Activated CD4-positive, alpha-beta memory T cell treated with anti-CD3 and anti-CD28 coated beads, Interleukin-2, amount 10 ng/mL, durations not matched to agents 7 days and 5 days (primary cell): ENCODE data around the gene MMEL1. TPM values are rescaled to one million over a fixed set of nuclear protein-coding genes. Genes with fewer than 3 reads are reported as not detected.
"Not testable (repeated sequence)": the region's sequence is repeated elsewhere in the genome, so short reads cannot be mapped to it uniquely, and the experiment has no call there.

ENCODE experiments used
- CTCF ChIA-PET: fragments of 350-600 bp; sonication (Branson Sonifier 250); formaldehyde crosslinking; loops from one replicate; lab custom pipeline; 2021; ENCODE audit warnings: antibody characterized with exemption, inconsistent platforms; lab: Charles Lee
- POLR2A ChIA-PET: fragments of 350-600 bp; sonication (Branson Sonifier 250); formaldehyde crosslinking; loops from one replicate; lab custom pipeline; 2021; ENCODE audit warnings: antibody characterized with exemption; lab: Charles Lee
- DNase-seq: peaks from one replicate; pipeline ENCODE4 v3.0.0-alpha.2; 2020
- H3K27ac Mint-ChIP-seq: one replicate; pipeline ENCODE4 v1.8.0; 2021; ENCODE audit warnings: mild to moderate bottlenecking, mixed read lengths
- H3K27me3 Mint-ChIP-seq: one replicate; pipeline ENCODE4 v1.8.0; 2021; ENCODE audit warnings: mixed read lengths
- H3K36me3 Mint-ChIP-seq: one replicate; pipeline ENCODE4 v1.8.0; 2021; ENCODE audit warnings: low read depth, mixed read lengths
- H3K4me1 Mint-ChIP-seq: one replicate; pipeline ENCODE4 v1.8.0; 2021; ENCODE audit warnings: mixed read lengths
- H3K4me3 Mint-ChIP-seq: one replicate; pipeline ENCODE4 v1.8.0; 2021; ENCODE audit warnings: mild to moderate bottlenecking, mixed read lengths
- H3K9me3 Mint-ChIP-seq: one replicate; pipeline ENCODE4 v1.8.0; 2021; ENCODE audit warnings: mixed read lengths
- total RNA-seq, 2 experiments: library from RNA; stranded (reverse); gene quantifications; one replicate each; pipeline ENCODE4 v1.2.3, GENCODE V29; 2021

Gene MMEL1
- total RNA-seq, 2 experiments from 2014 or later = 1.0 to 1.5 TPM

DNA sequence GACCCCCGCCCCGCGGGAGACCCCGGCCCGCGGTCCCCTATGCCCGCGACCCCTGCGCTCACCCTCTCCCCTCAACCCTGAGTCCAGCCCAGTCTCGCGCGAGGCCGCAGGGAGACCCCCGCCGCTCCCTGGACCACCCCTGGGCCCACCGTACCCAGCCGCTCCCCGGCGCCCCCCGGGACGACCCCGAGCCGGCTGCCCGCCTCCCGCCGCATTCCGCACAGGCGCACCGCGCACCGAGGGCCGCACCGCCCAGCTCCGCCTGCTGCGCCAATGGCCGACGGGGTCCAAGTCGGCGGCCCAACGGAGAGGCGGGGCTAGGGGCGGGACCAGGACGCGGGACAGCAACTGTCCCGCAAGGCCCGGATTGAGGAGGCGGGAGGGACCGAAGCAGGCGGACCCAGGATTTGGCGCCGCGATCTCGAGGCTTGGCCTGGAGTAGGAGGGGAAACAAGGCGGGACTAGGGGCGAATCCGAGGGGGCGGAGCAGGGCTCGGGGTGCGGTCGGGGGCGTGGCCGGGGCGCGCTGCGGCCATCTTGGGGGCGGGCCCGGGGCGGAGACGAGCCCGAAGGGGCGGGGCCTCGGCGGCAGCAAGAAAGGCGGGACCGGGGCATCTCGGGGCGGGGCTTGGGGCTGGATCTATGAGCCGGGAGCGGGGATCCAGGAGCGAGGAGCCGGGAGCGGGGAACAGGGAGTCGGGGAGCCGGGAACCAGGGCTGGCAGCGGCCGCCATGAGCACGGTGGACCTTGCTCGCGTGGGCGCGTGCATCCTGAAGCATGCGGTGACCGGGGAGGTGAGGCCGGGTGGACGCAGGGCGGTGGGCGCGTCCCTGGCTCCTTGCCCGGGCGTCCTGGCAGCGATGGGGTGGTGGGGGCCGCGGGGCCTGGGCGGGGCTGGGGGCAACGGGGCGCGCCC, 46.4 kb downstream of the MMEL1 start, which contains the start of gene PRXL2B:
Gene PRXL2B, plus strand, starts transcription at position 624 of the 917 bp plus-strand sequence. Its CDS starts 109 bp downstream, at position 733.
- DNase-seq = peak; percentile 99
- peaks cover 14% of the 10 kb centered on the region for H3K36me3 Mint-ChIP-seq
- H3K27me3 Mint-ChIP-seq = no peaks in the 10 kb centered on the region
- no peaks in the 10 kb centered on the region for H3K9me3 Mint-ChIP-seq
- POLR2A ChIA-PET = interaction anchor here (0.6 to 7.3 kb wide), 23 partner anchors 9 to 944 kb away, joined by 3 to 169 read pairs (median 7); partner anchors contain the start of genes MORN1, PANK4, PEX10 and RER1
- peaks cover 33% of the 10 kb centered on the region for H3K4me1 Mint-ChIP-seq
- peak within 1 kb of the TSS; percentile 88 for H3K4me3 Mint-ChIP-seq
- H3K27ac Mint-ChIP-seq = peak within 1 kb of the TSS; percentile 93
- CTCF ChIA-PET = interaction anchor here (0.5 to 4.6 kb wide), 12 partner anchors 8 to 391 kb away, joined by 3 to 32 read pairs (median 6); partner anchors contain the start of genes FAAP20, PANK4 and TNFRSF14

DNA sequence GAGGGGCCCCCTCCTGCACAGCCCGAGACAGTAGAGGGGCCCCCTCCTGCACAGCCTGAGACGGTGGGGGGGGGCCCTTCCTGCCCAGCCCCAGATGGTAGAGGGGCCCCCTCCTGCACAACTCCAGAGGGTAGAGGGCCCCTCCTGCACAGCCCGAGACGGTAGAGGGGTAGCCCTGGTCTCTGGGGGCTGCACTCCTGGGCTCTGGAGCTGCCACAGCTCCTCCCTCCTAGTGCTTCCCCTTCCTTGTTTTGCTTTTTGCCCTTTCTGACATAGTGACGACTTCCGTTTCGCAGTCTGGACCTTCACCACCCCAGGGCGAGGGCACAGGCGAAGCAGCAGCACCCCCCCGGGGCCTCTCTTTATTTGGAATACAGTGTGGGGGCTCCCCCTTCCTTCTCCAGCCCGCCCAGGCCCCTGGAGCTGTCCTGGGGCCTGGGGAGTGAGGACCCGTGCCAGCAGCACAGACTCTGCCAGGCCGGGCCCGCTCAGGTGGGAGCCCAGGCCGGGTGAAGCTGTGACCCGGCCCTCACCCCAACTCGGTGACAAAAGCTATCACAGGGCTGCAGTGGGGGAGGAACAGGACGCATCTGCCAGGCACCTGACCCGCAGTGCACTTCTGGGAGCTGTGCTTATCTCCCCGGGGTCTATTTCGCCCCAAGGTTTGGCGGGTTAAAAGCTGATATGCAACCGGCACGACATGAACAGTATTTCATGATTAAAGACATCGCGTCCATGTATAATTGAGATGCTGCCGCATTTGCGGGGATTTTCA, 47.3 kb downstream of the MMEL1 start:
- Mint-ChIP-seq H3K27ac (peak overlapping the region; percentile 93), H3K9me3 (no peaks in the 10 kb centered on the region), H3K4me1 (peaks cover 39% of the 10 kb centered on the region), H3K27me3 (no peaks in the 10 kb centered on the region), H3K4me3 (peak overlapping the region; percentile 88), H3K36me3 (peaks cover 15% of the 10 kb centered on the region)
- DNase-seq = peak; percentile 76
- POLR2A ChIA-PET = interaction anchor here (0.6 to 7.3 kb wide), 29 partner anchors 8 to 945 kb away, joined by 3 to 169 read pairs (median 5); partner anchors contain the start of genes FAAP20, MORN1, PANK4 and PEX10
- CTCF ChIA-PET = interaction anchor here (0.5 to 4.6 kb wide), 11 partner anchors 15 to 391 kb away, joined by 3 to 32 read pairs (median 8); partner anchors contain the start of genes FAAP20, MORN1, PANK4 and RER1

DNA sequence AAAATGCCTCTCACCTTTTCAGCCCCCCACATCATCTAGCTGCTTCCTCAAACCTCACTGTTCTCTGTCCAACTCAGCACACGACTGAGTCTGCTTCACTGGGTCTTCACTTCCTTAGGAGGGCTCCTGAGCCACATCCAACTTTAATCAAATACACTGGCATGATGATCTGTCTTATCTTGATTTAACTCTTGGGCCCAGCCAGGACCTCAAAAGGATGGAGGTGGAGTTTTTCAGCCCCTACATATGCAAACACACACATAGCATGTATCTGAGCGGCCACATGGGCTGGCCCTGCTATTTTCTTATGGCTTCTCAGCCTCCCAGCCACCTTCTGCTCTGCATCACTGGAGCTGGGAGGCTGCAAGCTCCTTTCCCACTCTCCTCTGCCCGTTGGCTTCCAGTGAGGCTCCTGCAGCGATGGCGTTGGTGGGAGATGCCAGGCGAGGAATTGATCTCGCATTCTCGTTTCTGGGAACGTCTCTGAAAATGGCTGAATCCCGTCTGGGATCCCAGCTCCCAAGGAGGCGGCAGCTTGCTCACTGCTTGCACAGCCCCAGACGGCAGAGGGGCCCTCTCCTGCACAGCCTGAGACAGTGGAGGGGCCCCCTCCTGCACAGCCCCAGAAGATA, 48.0 kb downstream of the MMEL1 start:
- CTCF ChIA-PET = interaction anchor here (1.0 to 4.6 kb wide), 9 partner anchors 20 to 390 kb away, joined by 3 to 32 read pairs (median 18); partner anchors contain the start of genes FAAP20, MORN1, PANK4 and RER1
- no peaks in the 10 kb centered on the region for H3K27me3 Mint-ChIP-seq
- peaks cover 15% of the 10 kb centered on the region for H3K36me3 Mint-ChIP-seq
- peak overlapping the region; percentile 93 for H3K27ac Mint-ChIP-seq
- POLR2A ChIA-PET = interaction anchor here (0.6 to 7.3 kb wide), 26 partner anchors 7 to 946 kb away, joined by 3 to 169 read pairs (median 6); partner anchors contain the start of genes FAAP20, MORN1, PANK4 and PEX10
- DNase-seq = no peak
- no peaks in the 10 kb centered on the region for H3K9me3 Mint-ChIP-seq
- peak overlapping the region; percentile 88 for H3K4me3 Mint-ChIP-seq
- H3K4me1 Mint-ChIP-seq = peaks cover 42% of the 10 kb centered on the region

DNA sequence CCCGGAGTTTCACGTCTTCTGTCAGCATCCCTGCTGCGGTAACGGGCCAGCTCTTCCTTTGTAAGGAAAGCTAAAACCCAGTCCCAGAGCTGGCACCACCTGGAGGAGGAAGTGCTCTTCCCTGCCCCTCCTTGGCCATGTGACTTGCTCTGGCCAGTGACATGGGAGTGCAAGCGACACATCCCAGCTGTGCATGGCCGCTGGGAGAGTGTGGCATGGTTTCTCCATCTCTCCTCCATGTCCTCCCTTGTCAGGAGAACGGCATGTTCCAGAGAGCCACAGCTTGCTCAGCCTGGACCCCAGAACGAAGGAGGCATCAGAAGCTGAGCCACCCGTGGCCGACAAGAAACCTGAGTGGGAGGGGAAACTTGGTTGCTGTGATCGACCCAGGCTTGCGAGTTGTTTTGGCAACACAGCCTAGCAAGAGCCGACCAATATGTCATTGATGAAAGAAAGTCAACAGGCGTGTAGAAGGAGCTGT, 48.9 kb downstream of the MMEL1 start:
- CTCF ChIA-PET = interaction anchor here (2.7 to 4.6 kb wide), 5 partner anchors 23 to 168 kb away, joined by 18 to 32 read pairs (median 27); partner anchors contain the start of genes PANK4 and TNFRSF14
- H3K4me3 Mint-ChIP-seq = peak overlapping the region; percentile 88
- no peak for DNase-seq
- peaks cover 13% of the 10 kb centered on the region for H3K36me3 Mint-ChIP-seq
- H3K27ac Mint-ChIP-seq = peak overlapping the region; percentile 93
- POLR2A ChIA-PET = interaction anchor here (1.8 to 7.3 kb wide), 5 partner anchors 19 to 192 kb away, joined by 7 to 169 read pairs (median 26); partner anchors contain the start of genes MORN1, RER1 and TNFRSF14
- peaks cover 49% of the 10 kb centered on the region for H3K4me1 Mint-ChIP-seq
- H3K9me3 Mint-ChIP-seq = no peaks in the 10 kb centered on the region
- no peaks in the 10 kb centered on the region for H3K27me3 Mint-ChIP-seq

DNA sequence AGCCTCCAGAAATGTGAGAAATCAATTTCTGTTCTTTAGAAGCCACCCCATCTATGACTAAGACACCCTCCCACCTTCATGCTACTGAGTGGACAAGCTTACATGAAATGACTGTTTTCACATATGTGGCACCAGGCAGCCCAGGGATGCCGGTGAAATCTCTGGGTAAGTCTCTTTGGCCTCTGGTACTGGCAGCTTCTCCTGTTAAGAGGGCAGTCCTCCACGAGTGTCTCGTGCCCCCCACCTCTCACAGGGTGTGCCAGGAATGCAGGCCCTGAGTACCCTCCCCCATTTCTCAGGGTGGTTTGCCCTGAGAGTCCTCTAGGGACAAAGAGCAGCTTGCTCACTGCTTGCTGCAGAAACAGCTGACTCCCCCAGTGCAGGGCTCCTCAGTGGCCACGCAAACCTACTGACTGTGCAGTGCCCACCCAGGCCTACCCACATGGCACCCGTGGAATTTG, 49.5 kb downstream of the MMEL1 start:
- Mint-ChIP-seq H3K4me3 (peak overlapping the region; percentile 88), H3K9me3 (no peaks in the 10 kb centered on the region), H3K27me3 (no peaks in the 10 kb centered on the region), H3K4me1 (peaks cover 53% of the 10 kb centered on the region), H3K36me3 (peaks cover 16% of the 10 kb centered on the region), H3K27ac (peak overlapping the region; percentile 93)
- POLR2A ChIA-PET = interaction anchor here (1.8 to 7.3 kb wide), 3 partner anchors 23 to 36 kb away, joined by 7 to 169 read pairs (median 113); partner anchors contain the start of gene TNFRSF14
- DNase-seq = no peak
- CTCF ChIA-PET = interaction anchor here (1.1 to 4.6 kb wide), 3 partner anchors 22 to 27 kb away, joined by 4 to 32 read pairs (median 27); partner anchors contain the start of gene TNFRSF14

DNA sequence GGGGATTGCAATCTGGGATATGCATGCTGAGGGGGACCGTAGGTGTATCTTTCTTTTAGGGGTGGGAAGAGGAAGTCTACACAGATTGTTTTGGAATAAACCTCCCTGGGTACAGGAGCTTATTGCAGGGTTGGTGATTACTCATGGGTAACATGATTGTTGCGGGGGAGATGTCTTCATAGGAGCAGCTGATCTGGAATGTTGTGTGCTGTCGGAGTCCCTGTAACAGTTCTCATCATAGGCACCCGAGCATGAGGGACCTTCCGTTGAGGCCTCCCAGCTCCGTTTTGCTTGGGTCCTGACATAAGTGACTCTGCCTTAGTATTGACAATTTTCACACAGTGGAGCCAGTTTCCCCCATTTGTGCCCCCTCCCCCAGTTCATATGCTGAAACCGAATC, 50.4 kb downstream of the MMEL1 start:
- DNase-seq = no peak
- no peak overlapping the region for H3K4me3 Mint-ChIP-seq
- ChIA-PET POLR2A (interaction anchor here (6.2 to 7.3 kb wide), 2 partner anchors 25 to 35 kb away, joined by 113 to 169 read pairs; partner anchors contain the start of gene TNFRSF14), CTCF (interaction anchor here (1.1 kb wide), 1 partner anchor 26 kb away, joined by 4 read pairs; the partner anchor contains the start of gene TNFRSF14)
- peaks cover 16% of the 10 kb centered on the region for H3K36me3 Mint-ChIP-seq
- H3K27ac Mint-ChIP-seq = peak overlapping the region; percentile 19
- peaks cover 59% of the 10 kb centered on the region for H3K4me1 Mint-ChIP-seq
- H3K9me3 Mint-ChIP-seq = no peaks in the 10 kb centered on the region
- H3K27me3 Mint-ChIP-seq = no peaks in the 10 kb centered on the region

DNA sequence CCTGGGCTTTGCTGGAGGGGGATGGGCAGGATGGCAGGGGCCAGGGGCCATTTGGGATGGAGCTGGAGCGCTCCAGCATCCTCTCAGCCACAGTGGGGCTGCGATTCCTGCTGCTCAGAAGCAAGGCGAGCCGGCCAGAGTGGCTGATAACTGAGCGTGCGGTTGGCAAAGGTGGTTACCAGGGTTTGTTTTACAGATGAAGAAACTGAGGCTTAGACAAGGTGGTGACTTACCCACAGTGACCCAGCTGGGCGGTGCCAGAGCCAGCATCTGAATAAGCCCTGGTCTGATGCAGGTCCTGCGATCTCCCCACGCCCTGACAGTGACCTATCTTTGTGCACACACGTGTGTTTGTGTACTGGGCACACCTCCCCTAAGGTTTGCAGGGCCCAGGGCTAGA, 52.1 kb downstream of the MMEL1 start:
- Mint-ChIP-seq H3K27ac (no peak overlapping the region), H3K9me3 (no peaks in the 10 kb centered on the region), H3K27me3 (no peaks in the 10 kb centered on the region), H3K4me1 (peaks cover 76% of the 10 kb centered on the region), H3K36me3 (peaks cover 16% of the 10 kb centered on the region), H3K4me3 (no peak overlapping the region)
- POLR2A ChIA-PET = no interaction called here
- no peak for DNase-seq
- CTCF ChIA-PET = interaction anchor here (1.1 kb wide), 1 partner anchor 19 kb away, joined by 3 read pairs; no protein-coding TSS in a partner anchor

DNA sequence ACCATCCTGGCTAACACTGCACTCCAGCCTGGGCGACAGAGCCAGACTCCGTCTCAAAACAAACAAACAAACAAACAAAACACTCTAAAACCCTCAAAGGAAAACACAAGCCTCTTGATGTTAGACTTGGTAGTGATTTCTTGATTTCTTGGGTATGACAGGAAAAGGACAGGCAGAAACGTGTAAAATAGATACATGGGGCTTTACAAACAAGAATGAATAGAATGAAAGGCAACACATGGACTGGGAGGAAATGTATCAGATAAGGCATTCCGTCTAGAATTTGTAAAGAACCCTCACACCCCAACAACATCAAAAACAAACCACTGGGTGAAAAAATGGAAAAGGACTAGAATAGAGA, 54.1 kb downstream of the MMEL1 start:
- POLR2A ChIA-PET = interaction anchor here (1.5 to 3.8 kb wide), 8 partner anchors 8 to 163 kb away, joined by 7 to 94 read pairs (median 12); partner anchors contain the start of genes PANK4, PRXL2B and TNFRSF14
- H3K27me3 Mint-ChIP-seq = no peaks in the 10 kb centered on the region

DNA sequence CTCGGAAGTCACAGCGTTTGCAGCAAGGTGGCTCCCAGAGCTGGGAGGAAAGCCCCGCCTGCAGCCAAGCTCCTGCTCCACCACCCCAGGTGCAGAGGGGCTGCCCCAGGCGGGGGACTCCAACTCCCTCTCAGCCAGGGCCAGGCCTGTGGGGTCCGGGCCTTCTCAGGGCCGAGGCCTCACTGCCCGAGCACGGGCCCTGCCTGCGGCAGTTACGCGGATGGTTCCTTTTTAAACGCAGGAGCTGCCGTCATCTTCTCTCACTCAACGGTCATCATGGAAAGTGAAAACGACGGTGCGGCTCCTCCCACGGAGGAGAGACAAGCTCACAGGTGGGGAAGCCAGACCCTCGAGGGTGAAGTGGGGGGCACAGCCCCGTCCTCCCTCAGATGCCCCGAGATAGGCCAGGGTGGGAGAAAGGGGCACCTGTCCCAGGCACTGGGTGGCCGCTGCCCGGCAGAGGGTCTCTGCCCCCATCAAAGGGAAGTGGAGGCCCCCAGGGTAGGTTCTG, 55.2 kb downstream of the MMEL1 start:
- Mint-ChIP-seq H3K27ac (peak overlapping the region; percentile 92), H3K4me3 (peak overlapping the region; percentile 71), H3K9me3 (peaks cover 18% of the 10 kb centered on the region), H3K4me1 (peaks cover 68% of the 10 kb centered on the region), H3K36me3 (peaks cover 21% of the 10 kb centered on the region)
- CTCF ChIA-PET = interaction anchor here (0.6 to 2.8 kb wide), 6 partner anchors 10 to 695 kb away, joined by 3 to 18 read pairs (median 8); partner anchors contain the start of gene TNFRSF14
- peak; percentile 75 for DNase-seq
- POLR2A ChIA-PET = interaction anchor here (0.6 to 3.8 kb wide), 13 partner anchors 9 to 1219 kb away, joined by 3 to 94 read pairs (median 7); partner anchors contain the start of genes LRRC47, PANK4, PRXL2B and RER1
- H3K27me3 Mint-ChIP-seq = not testable (repeated sequence)

More for the DNA sequence above, 54.1 kb downstream of the MMEL1 start:
- CTCF ChIA-PET = interaction anchor here (1.2 to 2.8 kb wide), 4 partner anchors 8 to 164 kb away, joined by 3 to 15 read pairs (median 8); partner anchors contain the start of gene TNFRSF14
- peak overlapping the region; percentile 71 for H3K4me3 Mint-ChIP-seq
- H3K36me3 Mint-ChIP-seq = peaks cover 15% of the 10 kb centered on the region
- H3K4me1 Mint-ChIP-seq = peaks cover 70% of the 10 kb centered on the region
- H3K9me3 Mint-ChIP-seq = peaks cover 6% of the 10 kb centered on the region
- peak overlapping the region; percentile 92 for H3K27ac Mint-ChIP-seq
- no peak for DNase-seq

DNA sequence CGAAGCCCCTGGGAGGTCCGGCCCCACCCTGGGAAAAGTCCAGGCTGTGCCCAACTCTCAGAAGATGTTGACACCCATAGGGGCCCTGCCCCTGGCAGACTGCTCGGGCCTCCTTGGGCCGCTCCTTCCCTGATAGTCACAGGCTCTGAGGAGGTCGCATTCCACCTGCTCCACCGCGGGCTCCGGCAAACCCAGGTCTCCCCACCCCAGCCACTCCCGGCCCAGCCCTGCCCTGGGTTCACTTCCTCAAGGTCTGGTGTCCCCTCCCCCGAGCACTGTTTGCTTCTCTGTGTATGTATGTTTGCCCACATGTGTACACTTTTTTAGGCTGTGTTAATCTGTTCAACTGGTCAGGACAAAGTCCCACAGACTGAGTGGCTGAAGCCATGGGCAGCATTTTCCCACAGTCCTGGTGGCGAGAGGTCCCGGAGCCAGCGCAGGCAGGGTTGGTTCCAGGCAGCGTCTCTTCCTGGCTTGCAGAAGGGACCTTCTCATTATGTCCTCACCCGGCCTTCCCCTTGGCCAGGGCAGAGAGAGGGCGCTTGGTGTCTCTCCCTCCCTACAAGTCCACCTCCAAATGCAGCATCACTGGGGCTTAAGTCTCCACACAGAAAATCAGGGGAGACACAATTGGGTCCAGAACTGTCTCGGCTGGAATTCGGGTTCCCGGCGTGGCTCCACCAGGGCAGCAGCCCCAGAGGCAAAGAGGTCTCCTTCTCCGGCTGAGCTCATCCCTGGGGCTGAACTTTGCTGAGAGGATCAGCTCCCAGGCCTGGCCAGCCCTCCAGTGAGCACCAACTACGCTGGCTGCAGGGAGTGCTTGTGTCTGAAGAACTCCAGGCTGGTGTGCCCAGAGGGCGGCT, 56.8 kb downstream of the MMEL1 start:
- peak overlapping the region; percentile 92 for H3K27ac Mint-ChIP-seq
- DNase-seq = no peak
- CTCF ChIA-PET = interaction anchor here (2.8 kb wide), 1 partner anchor 15 kb away, joined by 15 read pairs; no protein-coding TSS in a partner anchor
- H3K9me3 Mint-ChIP-seq = peaks cover 19% of the 10 kb centered on the region
- peaks cover 58% of the 10 kb centered on the region for H3K4me1 Mint-ChIP-seq
- H3K36me3 Mint-ChIP-seq = peaks cover 16% of the 10 kb centered on the region
- POLR2A ChIA-PET = interaction anchor here (1.4 to 3.8 kb wide), 3 partner anchors 11 to 184 kb away, joined by 3 to 94 read pairs (median 44); partner anchors contain the start of genes PRXL2B, RER1 and TNFRSF14
- H3K27me3 Mint-ChIP-seq = peaks cover 3% of the 10 kb centered on the region
- H3K4me3 Mint-ChIP-seq = no peak overlapping the region
